Activated naive CD4-positive, alpha-beta T cell (primary cell): Measurements from ENCODE around the gene RBP7.

ENCODE experiments used
- DNase-seq, 4 experiments: peaks; one replicate each; lab custom pipeline; 2025; lab: John Stamatoyannopoulos, UW

The RBP7 gene

DNA sequence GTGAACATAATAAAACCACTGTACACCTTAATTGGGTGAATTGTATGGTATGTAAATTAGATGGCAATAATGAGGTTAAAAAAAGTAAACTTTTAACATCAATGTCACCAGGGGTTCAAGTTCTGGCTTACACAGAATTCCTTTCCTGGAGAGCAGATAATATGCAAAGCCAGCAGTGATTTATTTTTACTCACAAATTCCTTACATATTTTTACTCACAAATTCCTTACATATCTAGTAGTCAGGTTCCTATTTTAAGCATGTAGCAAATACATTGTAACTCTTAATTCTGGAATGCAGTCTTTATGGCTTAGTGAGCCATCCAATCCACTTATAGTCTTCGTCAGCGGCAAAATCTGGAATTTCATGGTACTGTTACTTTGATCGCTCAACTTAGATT is 34.4 kb downstream of the RBP7 start:
- DNase-seq, result no peak

DNA sequence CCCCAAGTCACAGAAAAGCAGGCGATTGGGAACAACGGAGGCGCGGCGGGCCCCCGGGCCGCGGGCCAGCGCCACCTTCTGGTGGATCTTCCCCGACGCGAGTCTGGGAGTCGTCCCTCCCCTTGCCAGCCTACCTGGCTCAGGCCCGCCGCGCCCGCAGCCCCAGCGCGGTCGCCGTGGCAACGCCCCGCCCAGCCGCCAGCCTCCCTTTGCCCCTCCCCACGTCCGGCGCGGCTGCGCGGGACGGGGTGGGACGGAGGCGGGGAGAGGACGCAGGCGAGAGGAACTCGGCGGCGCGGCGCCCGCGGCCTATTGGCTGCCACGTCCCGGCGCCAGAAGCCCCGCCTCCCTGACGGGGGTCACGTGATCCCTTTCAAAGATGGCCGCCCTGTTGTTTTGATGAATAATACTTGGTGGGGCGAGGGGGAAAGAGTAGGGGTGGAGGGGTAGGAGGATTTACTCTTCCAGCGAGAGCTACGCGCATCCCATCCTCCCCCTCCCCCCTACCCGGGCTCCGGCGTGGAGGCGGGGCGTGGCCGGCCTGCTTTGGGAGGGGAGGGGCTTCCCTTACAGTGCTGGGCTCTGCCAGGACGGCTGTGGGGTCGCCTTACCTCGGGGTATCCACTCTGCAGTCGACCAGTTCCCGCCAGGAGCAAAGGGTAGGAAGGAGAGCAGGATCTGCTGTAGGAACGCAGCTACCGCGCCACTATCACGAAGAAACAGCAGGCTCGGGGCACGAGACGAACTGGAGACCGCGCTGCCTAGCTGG is 35.7 kb downstream of the RBP7 start, which contains the start of gene UBE4B:
Gene UBE4B, plus strand, starts transcription at position 369 of the 769 bp plus-strand sequence. CDS start 713 bp downstream, outside the sequence.
- peak; percentile 94 to 99 (median 95) for DNase-seq

DNA sequence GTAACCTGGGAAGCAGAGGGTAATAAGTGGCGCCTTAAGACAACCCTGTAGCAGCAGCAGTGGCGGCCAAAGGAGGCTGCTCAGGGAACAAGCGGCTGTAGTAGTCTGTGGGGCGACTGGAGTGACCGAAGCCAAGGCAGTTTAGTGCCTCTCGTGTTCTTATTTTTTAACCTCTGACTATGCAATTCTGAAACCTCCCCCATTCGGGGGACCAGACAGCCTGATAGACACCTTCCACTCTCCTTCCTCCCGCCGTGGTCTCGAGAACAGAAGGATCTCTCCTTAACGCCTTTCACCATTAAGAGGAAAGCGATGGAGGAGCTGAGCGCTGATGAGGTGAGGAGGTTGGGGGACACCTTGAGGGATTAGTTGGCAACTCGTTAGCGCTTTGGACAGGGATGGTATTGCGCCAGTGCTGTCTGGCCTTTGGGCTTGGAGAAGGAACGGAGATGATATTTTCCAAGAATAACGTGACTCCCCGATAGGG is 36.4 kb downstream of the RBP7 start:
- peak in 1 of 4 experiments; percentile 11 for DNase-seq

DNA sequence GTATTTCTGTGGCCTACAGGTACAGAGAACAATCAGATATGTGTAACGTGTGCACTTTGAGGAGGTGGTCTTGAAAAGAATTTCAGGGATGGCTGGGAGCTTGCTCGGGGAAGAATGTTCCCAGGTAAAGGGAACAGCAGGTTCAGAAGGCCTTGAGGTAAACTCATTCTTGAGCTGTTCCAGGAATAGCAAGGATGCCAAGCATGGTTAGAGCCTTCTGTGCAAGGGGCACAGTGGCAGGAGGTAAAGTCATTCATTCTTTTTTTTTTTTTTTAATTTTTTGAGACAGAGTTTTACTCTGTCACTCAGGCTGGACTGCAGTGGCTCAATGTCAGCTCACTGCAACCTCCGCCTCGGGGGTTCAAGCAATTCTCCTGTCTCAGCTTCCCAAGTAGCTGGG is 45.7 kb downstream of the RBP7 start:
- DNase-seq, result no peak

DNA sequence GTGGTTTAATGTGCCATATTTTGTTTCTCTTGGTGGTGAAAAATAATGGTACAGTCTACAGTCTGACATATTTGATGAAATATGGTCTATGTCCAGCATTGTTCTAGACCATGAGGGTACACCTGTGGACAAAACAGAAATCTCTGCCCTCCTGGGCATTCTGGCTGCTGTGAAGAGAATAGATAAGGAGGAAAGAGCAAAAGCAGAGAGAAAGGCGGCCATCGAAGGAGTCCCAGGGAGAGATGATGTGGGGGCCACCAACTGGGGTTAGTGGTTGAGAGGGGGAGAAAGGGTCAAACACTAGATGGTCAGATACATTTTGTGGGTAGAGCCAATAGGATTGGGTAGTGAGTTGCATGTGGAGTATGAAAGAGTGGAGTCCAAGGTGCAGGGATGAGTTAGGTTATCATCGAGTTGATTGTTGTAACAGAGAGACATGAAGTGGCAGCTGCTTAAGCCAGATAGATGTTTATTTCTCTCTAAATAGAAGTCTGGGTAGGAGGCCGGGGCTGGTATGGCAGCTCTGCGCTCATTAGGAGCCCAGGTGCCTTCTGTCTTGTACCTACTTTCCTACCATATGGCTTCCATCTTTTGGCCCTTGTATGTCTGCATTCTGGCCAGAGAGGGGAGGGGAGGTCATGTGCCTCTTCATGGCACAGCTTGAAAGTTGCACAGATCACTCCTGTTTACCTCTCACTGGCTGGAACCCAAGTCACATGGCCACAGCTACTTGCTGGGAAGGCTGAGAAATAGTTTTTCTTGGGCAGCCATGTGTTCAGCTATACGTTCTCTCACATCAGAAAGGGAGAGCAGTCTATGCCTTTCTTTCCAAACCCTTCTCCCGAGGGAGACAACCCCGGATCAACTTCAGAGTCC is 48.7 kb downstream of the RBP7 start:
- no peak for DNase-seq

DNA sequence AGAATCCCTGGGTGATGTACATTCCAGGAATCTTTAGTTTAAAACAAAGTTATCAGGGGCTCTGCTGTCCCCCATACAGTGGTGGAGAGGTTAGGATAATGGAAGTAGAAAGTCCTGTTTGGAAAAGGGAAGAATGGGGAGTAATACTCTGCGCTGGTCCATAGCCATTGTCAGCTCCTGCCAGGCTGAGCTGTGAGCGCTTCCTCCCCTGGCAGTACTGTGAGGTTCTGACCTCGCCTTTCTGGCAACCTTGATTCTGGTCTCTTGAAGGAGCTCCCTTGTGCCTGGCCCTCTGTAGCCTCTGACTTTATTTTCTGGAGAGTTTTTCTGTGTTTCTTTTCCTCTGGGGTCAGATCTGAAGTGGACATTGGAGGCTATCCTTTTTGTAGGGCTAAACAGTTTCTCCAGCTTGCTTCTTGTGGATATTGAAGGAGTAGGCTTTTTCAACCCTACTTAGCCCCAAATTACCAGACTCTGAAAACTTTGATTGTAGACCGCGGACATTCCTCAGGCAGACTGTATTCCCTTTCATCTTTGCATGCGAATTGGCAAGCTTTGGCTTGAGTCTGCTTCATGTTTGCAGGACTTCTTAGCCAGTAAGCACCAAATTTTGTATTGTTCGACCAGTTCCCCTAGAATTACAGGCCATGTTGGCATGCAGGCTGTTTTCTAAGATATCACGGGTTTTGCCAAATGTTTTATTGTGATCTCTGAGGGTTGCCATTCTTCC is 49.5 kb downstream of the RBP7 start:
- no peak for DNase-seq

DNA sequence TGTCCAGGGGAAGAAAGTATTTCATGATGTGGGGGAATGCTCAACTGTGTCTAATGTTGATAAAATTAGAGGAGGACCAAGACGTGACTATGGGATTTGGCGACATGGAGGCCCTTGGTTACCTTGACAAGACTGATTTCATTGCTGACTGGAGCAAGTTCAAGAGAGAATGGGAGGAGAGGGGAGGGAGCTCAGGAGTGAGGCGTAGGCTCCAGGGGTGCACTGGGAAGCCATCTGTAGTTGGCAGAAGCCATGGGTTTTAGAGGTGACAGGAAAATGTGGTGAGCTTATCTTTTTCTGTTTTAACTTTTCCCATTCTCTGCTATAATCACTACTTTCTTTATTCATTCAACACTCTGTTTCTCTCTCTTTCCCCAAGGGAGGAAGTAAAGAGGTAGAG is 51.6 kb downstream of the RBP7 start:
- DNase-seq, result no peak

DNA sequence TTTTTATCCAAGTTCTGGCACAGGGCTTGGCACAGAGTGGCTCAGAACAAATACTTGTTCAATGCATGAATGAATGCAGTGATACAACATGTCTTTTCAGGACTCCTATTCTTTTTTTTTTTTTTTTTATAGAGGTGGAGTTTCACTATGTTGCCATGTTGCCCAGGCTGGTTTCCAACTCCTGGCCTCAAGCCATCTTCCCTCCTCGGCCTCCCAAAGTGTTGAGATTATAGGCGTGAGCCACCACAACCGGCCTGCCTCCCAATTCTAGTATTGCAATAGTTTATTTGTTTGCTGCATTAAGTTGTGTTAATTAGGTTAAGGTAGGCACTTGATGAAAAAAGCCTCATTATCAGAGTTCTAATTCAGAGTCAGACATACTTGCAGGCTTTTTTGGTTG is 53.6 kb downstream of the RBP7 start:
- no peak for DNase-seq

DNA sequence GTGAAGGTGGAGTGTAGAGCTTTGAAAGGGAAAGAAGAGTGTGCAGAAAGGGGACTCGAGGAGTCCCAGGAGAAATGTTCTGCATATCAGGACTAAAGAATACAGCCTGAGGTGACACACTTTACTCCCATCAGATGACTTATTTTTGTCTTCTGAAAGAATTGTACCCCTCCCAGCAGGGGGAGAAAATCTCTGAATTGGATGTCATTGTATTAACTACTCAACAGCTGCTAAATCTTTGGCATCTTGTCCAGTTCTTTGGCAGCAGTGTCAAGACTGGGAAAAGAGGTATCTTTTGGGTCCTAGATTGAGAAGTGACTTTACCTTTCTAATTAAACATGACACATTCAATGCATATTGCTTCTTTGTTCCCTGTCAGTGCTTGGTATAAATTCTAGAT is 54.6 kb downstream of the RBP7 start:
- DNase-seq, result no peak

DNA sequence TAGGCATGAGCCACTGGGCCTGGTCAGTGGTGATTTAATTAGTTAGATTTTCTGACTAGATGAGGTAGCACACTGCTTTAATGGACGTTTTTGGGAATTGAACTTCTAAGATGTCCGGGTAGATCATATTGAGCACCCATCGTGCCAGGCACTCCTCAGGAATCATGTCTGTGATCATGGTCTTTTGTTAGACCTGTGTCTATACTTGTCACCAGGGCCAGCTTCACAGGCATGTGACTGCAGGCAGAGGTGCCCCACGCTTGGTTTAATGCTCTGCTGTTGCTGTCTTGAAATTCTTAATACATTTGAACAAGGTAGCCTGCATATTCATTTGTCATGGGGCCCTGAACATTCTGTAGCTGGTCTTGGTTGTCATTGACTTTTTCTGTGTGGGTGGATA is 55.3 kb downstream of the RBP7 start:
- no peak for DNase-seq

DNA sequence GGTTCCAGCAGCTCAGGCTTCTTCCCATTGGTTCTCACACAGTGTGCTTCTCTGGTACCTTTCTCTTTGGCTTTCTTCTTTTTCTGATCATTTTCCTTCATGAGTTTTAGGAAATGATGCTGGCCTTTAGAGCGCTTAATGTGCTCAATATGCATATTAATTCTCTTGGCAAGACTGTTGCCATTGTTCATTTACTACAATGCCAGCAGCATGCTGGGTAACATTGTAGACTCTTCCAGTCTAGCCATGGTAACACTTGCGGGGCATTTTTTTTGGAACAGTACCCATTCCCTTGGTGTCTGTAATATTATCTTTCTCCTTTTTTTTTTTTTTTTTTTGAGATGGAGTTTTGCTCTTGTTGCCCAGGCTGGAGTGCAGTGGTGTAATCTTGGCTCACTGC is 57.4 kb downstream of the RBP7 start:
- DNase-seq, result no peak

DNA sequence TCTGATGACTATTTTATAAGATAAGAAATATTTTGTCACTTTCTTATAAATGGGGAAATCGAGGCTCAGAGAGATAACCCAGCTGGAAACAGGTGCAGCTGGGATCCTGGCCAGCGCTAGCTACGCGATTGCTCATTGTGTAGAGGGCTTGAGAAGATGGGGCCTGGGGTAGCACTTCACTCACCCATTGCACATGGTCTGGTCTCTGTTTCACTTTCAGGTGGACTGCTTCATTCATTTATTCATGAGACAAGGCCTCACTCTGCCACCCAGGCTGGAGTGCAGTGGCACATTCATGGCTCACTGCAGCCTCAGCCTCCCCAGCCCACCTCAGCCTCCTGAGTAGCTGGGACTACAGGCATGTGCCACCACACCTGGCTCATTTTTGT is 59.6 kb downstream of the RBP7 start:
- DNase-seq, result no peak

DNA sequence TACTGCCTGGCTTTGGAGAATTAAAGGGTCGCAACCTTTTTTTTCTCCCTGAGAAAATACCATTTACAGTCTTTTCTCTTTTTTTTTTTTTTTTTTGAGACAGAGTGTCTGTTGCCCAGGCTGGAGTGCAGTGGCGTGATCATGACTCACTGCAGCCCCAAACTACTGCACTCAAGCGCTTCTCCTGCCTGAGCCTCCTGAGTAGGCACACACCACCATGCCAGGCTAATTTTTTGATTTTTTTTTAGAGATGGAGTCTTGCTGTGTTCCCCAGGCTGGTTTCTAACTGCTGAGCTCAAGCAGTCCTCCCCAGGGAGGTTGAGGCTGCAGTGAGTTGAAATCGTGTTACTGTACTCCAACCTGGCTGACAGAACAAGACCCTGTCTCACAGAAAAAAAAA is 60.3 kb downstream of the RBP7 start:
- DNase-seq, result no peak

DNA sequence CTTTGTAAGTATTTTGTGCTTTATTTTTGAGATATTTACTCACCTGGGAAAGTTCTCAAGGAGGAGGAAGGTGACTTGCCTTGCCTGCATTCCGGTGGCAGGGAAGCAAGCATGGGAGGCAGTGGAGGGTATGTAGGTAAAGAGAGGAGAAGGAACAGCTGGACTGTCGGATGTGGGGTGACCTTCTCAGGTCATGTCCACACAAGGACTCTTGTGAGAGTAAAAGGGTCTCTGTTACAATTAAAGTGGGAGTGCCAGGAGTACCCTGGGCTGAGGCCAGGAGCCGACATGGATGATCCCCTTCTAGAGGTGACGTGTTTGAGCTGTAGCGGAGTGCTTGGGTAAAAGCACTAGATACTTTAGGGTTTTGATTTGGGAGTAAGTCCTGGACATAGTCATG is 60.8 kb downstream of the RBP7 start:
- no peak for DNase-seq

DNA sequence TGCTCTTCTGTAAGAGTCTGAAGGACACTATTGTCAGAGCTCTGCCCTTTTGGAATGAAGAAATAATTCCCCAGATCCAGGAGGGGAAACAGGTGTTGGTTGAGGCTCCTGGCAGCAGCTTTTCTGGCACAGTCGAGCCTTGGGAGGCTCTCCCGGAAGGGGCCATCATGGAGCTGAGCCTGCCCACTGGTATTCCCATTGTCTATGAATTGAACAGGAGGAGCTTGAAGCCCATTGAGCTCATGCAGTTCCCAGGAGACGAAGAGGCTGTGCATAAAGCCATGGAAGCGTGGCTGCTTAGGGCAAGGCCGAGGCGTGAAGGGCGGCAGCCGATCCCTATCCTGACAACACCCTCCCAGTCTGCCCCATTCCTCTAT is 62.3 kb downstream of the RBP7 start:
- no peak for DNase-seq

DNA sequence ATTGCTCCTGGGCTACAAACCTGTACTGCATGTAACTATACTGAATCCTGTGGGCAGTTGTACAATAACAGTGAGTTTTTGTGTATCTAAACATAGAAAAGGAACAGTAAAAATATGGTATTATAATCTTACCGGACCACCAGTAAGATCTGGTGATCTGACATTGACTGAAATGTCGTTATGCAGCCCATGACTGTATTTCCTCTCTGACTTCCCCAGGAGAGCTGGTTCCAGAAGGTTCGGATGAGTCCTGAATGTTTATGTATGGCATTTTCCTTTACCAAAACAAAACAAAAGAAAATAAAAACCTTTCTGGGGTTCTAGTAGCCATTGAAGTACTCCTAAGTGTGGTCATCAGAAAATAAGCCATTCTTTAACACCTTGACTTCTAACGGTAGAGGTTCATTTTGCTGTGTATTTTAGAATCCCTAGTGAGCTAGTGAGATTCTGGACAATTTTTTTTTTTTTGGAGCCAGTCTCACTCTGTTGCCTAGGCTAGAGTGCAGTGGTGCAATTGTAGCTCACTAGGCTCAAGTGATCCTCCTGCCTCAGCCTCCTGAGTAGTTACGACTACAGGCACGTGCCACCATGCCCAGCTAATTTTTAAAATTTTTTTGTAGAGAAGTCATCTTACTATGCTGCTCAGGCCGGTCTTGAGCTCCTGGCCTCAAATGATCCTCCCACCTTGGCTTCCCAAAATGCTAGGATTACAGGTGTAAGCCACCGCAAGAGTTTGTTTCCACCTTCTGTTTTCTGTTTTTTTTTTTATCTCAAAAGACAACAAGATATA is 63.5 kb downstream of the RBP7 start:
- no peak for DNase-seq

DNA sequence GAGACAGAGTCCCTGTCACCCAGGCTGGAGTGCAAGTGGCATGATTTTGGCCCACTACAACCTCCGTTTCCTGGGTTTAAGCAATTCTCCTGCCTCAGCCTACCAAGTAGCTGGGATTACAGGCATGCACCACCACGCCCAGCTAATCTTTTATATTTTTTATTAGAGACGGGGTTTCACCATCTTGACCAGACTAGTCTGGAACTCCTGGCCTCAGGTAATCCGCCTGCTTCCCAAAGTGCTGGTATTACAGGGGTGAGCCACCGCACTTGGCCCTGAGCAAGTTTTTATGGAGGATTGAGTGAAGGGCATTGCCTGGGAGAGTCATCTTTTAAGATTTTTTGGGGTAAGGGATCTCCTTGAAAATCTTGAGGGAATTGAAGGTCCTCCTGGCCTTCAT is 64.2 kb downstream of the RBP7 start:
- no peak for DNase-seq

DNA sequence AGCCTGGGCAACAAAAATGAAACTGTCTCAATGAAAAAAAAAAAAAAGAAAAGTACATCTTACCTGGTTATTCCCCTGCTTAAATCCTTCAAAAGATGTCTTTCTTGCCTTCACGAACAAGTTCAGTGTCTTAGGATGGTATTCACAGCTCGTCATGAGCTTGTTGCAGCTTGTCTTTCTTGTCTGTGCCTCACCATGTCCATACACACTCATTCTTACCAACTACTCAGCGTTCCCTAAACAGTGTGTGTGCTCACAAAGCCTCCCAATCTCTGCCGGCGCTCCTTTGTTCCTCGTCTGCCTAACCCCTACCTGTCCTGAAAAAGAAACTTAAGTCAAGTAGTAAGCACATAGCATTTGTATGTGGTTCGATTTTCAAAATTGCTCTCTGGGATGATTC is 66.8 kb downstream of the RBP7 start:
- no peak for DNase-seq

DNA sequence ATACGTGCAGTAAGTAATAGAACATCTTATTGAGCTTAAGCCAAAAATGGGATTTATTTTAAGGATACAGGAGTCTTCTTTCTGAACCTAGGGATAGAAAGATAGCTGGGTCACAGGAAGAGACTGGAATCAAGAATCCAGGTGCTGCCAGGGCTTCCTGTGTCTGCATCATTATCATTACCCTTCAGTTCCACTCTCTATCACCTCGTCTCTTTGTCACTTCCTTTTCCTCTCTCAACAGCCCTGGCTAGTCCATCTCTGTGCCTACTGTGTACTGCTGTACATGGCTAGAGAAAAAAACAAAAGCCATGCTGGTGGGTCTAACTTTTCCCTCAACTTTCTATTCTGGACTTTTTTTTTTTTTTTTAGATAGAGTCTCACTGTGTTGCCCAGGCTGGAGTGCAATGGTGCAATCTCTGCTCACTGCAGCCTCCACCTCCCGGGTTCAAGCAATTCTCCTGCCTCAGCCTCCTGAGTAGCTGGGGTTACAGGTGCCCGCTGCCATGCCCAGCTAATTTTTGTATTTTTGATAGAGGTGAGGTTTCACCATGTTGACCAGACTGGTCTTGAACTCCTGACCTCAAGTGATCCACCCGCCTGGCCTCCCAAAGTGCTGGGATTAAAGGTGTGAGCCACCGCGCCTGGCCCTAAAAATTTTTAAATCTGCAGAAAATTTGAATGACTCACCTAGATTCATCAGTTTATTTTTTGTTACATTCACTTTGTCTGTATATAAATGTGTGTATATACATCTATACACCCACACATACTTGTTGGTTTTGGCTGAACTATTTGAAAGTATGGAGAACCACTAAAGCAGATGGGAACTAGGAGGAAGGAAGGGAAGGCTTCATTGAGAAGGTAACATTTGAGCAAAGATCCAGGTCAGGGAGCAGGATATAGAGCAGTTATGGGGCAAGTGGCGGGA is 67.7 kb downstream of the RBP7 start:
- no peak for DNase-seq

DNA sequence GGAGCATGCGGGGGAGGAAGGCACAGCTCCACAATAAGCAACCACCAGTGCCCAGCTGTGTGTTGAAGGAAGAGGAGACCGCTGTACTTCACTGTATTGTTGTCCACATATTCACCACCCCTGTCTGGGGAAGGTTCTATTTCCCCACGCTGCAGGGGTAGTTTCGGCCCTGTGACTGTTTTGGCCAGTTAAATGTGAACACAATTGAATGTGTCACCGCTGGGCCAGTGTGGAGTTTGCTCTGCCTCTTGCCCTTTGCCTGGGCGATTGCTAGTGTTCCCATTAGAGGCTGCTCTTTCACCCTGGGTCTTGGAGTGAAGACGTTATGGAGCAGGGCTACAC is 68.3 kb downstream of the RBP7 start:
- no peak for DNase-seq
